RPMI8226 (cell line): ENCODE data around the gene GINM1.

ENCODE experiments used
- DNase-seq: peaks from one replicate; pipeline ENCODE4 v3.0.0-alpha.2; 2015

The GINM1 gene, protein sequence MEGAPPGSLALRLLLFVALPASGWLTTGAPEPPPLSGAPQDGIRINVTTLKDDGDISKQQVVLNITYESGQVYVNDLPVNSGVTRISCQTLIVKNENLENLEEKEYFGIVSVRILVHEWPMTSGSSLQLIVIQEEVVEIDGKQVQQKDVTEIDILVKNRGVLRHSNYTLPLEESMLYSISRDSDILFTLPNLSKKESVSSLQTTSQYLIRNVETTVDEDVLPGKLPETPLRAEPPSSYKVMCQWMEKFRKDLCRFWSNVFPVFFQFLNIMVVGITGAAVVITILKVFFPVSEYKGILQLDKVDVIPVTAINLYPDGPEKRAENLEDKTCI

DNA sequence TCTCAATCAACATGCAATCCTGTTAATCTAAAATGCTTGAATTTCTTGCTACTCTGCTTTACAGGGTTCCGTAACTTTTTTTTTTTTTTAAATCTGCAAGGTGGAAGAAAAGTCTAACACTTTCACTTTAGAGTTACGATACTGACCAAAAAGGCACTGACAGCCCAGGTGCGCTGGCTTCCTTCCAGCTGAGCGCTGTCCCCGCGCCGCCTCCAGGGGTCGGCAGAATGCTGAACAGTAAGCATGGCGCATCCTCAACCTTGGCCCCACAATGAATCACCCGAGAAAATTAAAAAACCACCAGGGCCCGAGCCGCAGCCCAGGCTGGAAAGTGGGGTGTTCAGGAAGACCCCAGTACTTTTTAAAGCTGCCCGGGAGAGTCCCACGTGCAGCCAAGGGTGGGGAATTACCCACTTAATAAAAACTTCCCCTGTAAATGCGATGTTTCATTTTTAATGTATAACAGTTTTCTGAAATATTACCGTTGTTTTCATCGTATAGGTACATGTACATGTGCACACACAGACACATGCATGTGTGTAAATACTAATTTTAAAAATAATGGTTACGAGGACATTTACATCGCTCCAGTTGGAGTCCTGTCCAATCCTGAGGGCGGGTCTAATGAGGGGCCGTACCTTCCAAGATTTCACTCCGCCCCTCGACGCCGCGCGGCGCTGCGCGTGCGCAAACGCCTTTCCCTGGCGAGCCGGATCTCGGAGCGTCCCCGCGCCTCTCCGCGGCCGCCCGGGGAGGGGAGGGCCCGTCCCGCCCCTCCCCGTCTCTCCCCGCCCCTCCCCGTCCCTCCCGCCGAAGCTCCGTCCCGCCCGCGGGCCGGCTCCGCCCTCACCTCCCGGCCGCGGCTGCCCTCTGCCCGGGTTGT lies at the start of gene GINM1:
Gene GINM1, plus strand, starts transcription at position 849 of the 883 bp plus-strand sequence. CDS start 40 bp downstream, outside the sequence.
- peak; percentile 93 for DNase-seq

DNA sequence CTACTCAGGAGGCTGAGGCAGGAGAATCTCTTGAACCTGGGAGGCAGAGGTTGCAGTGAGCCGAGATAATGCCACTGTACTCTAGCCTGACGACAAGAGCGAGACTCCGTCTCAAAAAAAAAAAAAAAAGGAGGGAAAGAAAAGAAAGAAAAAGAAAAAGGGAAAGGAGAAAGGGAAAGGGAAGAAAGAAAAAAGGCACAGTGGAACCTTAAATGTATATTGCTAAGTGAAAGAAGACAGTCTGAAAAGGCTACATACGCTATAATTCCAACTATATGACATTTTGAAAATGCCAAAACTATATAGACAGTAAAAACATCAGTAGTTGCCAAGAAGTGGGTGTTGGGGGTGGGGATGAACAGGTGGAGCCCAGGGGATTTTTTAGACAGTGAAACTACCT lies 36.5 kb upstream of the GINM1 start:
- DNase-seq: no peak

- no peak for DNase-seq
These were observed 31.4 kb upstream of the GINM1 start for GRCh38 chr6:149534742-149535141.

GRCh38 chr6:149541139-149541538 lies 25.0 kb upstream of the GINM1 start:
- no peak for DNase-seq

GRCh38 chr6:149544646-149545257 lies 21.4 kb upstream of the GINM1 start:
- DNase-seq: no peak

- peak; percentile 49 for DNase-seq
These were observed 20.9 kb upstream of the GINM1 start for GRCh38 chr6:149545258-149545753.

- peak; percentile 92 for DNase-seq
These were observed 20.3 kb upstream of the GINM1 start, which contains the start of gene PPIL4 for GRCh38 chr6:149545754-149546471. TSS of gene PPIL4 (minus strand) at chr6:149546043. CDS start at chr6:149546005, 38 bp downstream.

DNA sequence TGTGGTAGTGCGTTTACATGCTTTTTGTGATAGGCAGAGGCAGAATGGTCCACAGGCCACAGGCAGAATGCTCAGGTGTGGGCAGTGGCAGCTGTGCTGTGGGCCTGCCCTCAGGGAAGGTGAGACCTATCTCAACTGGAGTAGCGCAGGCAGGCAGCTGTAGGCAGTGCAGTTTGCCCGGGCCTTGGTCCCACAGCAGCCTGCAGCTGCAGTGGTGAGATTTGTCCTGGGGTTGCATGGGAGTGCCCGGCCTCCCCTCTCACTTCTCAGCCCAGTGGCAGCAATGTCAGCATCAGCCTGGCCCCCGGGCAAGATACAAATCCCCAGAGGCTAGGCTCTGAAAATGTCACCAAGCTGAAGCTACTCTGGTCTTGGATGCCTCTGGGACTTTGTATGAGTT lies 14.3 kb upstream of the GINM1 start:
- no peak for DNase-seq

- DNase-seq: no peak
These were observed 8.1 kb upstream of the GINM1 start for GRCh38 chr6:149558029-149558428.

DNA sequence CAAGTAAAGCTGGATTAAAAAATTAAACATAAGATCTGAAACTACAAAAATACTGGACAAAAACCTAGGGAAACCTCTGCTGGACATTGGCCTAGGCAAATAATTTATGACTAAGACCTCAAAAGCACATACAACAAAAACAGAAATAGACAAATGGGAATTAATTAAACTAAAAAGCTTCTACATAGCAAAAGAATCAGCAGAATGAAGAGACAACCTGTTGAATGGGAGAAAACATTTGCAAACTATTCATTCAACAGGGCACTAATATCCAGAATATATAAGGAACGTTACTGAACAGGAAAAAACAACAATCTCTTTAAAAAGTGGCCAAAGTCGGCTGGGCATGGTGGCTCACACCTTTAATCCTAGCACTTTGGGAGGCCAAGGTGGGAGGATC lies 6.8 kb upstream of the GINM1 start:
- no peak for DNase-seq

DNA sequence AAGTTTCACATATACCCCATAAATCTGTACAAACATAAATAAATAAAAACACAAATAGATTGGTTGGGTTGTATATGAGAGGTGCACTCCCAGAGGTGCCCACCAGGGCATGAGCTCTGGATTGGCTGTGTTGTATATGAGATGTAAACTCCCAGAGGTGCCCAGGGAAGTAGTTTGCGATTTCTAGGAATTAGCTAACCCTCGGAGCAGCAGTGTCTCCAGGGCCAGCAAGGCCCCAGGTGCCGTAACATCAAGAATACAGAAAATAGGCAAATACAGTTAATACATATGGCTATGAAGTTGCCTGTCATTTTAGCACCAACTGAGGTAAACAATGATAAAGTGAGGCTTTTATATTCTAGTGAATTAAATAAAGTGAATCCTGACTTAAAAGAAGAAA lies 5.4 kb upstream of the GINM1 start:
- DNase-seq: peak; percentile 18

- DNase-seq: no peak
These were observed 2.8 kb upstream of the GINM1 start for GRCh38 chr6:149563203-149563927.

DNA sequence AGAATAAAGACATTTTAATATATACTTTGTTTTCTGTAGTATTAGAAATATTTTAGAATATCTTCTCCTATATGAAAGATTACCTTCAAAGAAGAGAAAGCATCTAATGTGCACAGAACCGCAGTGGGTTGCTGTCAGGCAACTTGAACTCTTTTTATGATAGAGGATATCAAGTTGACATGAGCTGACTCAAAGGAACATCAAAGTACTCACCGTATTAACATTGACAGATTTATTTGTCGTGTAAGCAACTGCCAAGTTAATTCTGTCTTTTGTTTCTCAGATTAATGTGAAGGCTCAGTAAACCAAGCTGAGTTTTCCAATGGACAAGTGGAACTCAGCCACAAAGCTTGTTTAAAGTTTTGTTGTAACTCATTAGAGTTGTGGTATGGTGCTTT lies 2.2 kb upstream of the GINM1 start:
- DNase-seq: no peak

DNA sequence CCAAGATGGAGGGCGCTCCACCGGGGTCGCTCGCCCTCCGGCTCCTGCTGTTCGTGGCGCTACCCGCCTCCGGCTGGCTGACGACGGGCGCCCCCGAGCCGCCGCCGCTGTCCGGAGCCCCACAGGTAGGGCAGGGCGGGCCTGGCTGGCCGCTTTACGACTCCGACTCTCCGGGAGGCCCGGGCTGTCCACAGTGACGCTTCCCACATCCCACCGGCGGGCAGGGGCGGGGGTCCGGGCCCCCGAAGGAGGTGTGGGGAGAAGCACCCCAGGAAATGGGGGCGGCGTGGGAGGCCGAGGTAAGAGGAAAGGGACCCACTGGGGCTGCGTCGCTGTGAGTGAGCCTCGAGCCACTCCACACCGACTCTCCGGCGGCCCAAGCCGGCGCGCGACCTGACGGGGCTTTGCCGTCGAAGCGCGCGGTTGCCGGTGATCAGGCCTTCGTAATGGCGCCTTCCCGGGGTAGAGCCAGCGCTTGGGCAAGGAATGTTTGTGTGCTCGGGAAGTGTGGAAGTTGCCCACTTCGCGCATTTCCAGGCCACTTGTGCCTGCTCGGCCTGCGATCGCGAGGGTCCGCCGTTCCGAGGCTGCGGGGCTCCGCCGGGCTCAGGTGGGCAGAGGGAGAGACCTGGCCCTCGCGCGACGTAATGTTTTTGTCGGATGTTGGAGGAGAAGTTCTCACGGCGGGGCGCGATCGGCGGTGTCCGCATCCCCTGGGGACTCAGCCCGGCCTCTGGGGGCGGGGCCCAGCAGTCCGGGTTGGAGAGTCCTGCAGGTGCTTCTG lies 427 bp downstream of the GINM1 start:
- peak; percentile 37 for DNase-seq

GRCh38 chr6:149567194-149567586 lies 1.0 kb downstream of the GINM1 start:
- peak; percentile 22 for DNase-seq

DNA sequence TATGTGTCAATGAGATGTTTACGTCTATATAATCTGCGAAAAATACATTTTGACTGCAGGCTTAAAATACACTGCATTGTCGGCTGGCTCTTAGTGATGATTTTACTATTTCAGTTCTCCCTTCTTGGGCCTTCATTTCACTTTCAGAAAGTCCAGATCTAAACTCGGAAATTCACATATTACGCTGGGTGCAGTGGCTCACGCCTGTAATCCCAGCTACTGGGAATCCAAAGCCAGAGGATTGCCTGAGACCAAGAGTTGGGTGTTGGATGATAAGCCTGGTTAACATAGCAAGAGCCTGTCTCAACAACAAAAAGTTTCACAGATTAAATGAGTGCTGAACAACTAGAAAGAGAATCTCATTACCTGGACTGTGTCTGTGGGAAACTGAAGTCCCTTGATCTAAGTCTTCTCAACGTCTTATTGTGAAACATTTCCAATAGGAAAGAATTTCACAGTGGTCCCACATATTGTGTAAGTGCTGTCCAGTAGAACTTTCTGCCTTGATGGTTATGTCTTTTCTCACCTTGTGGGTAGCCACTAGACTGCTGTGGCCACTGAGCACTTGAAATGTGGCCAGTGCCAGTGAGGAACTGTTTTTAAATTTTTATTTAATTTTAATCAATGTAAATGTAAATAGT lies 1.9 kb downstream of the GINM1 start:
- DNase-seq: no peak

GRCh38 chr6:149580880-149581279 lies 14.7 kb downstream of the GINM1 start:
- no peak for DNase-seq

DNA sequence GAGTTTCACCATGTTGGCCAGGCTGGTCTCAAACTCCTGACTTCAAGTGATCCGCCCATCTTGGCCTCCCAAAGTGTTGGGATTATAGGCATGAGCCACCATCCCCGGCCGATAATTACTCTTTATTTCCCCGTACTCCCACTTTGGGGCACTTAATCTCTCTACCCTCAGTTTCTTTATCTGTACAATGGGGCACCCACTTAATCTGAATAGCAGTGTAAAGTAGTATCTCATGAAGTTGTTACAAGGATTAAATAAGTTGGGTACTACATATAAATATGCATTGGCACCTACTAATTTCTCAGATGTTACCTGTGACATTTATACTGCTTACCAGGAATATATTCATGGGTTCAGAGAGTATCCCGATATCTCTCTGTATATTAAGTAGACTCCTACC lies 15.2 kb downstream of the GINM1 start:
- DNase-seq: no peak

- DNase-seq: no peak
These were observed 20.0 kb downstream of the GINM1 start for GRCh38 chr6:149586149-149586548.

- DNase-seq: no peak
These were observed 26.8 kb downstream of the GINM1 start for GRCh38 chr6:149592983-149593382.

- DNase-seq: no peak
These were observed 27.2 kb downstream of the GINM1 start for GRCh38 chr6:149593408-149593807.
